ENCODE data around the gene OR6K6. TPM values are rescaled to one million over a fixed set of nuclear protein-coding genes. Genes with fewer than 3 reads are reported as not detected.

Gene OR6K6
- not detected for total RNA-seq
- not detected for polyA plus RNA-seq

DNA sequence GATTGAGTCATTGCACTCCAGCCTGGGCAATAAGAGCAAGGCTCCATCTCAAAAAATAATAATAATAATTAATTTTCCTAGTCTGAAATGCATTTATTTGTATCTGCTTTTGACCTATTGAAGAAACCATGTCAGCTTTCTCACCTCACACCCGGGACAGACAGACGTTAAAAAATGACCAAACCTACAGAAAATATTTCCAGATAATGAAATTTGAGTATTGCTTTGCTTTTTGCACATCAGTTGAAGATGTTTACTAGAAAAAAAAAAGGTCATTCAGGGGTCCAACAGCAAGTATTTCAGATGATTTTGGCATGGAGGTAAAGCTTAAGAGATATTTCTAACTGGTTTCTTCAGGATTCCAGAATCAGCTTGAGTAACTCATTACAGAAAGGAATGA lies at the start of gene OR6K6:
TSS of gene OR6K6 (plus strand) at position 301 of the 400 bp plus-strand sequence. CDS start 168 bp downstream, outside the sequence.
- intact Hi-C loops (cut with DNase I), result no loop called here
- 61 to 65% methylated on average over 2 of the region's 2 CpGs for WGBS, 2 donors

GRCh38 chr1:158706096-158706495 lies 48.4 kb upstream of the OR6K6 start:
- H3K27ac ChIP-seq, result no peak overlapping the region
- FAIRE-seq, result no peak
- H3K4me3 ChIP-seq, result no peak overlapping the region
- no peaks in the 10 kb centered on the region for H3K36me3 ChIP-seq
- WGBS, 2 donors, result 45 to 49% methylated on average over 2 of the region's 2 CpGs
- ATAC-seq, result no peak
- H3K4me1 ChIP-seq, result no peaks in the 10 kb centered on the region
- intact Hi-C loops (cut with DNase I), result no loop called here
- TF ChIP-seq CTCF (IDR thresholded peaks at IDR 0.05), result no peak
- no peaks in the 10 kb centered on the region for H3K9me3 ChIP-seq
- H3K27me3 ChIP-seq, result no peaks in the 10 kb centered on the region
- DNase-seq, result no peak

More for the DNA sequence above, at the start of gene OR6K6:
- no peak for TF ChIP-seq CTCF (IDR thresholded peaks at IDR 0.05)
- FAIRE-seq (no peak), DNase-seq (no peak), ATAC-seq (no peak)
- Histone ChIP-seq H3K36me3 (no peaks in the 10 kb centered on the region), H3K27me3 (no peaks in the 10 kb centered on the region), H3K9me3 (no peaks in the 10 kb centered on the region), H3K4me1 (no peaks in the 10 kb centered on the region), H3K27ac (no peak within 1 kb of the TSS), H3K4me3 (no peak within 1 kb of the TSS)

GRCh38 chr1:158711098-158711497 lies 43.4 kb upstream of the OR6K6 start:
- intact Hi-C loops (cut with DNase I), result no loop called here
- TF ChIP-seq CTCF (IDR thresholded peaks at IDR 0.05), result no peak

GRCh38 chr1:158714754-158715153 lies 39.8 kb upstream of the OR6K6 start:
- no peak overlapping the region for H3K27ac ChIP-seq
- no peaks in the 10 kb centered on the region for H3K9me3 ChIP-seq
- intact Hi-C loops (cut with DNase I), result no loop called here
- ATAC-seq, result no peak
- no peak for TF ChIP-seq CTCF (IDR thresholded peaks at IDR 0.05)
- FAIRE-seq, result no peak
- H3K27me3 ChIP-seq, result peaks cover 0 to 9% (median 2%) of the 10 kb centered on the region in 4 donors
- WGBS, 2 donors, result 15 to 27% methylated on average over 1 of the region's 1 CpG
- no peak overlapping the region for H3K4me3 ChIP-seq
- no peaks in the 10 kb centered on the region for H3K4me1 ChIP-seq
- no peaks in the 10 kb centered on the region for H3K36me3 ChIP-seq
- DNase-seq, result no peak

More at GRCh38 chr1:158711098-158711497, 43.4 kb upstream of the OR6K6 start:
- FAIRE-seq (no peak), ATAC-seq (no peak), DNase-seq (no peak)
- Histone ChIP-seq H3K4me3 (no peak overlapping the region), H3K27ac (no peak overlapping the region), H3K27me3 (peaks cover 0 to 7% (median 2%) of the 10 kb centered on the region in 4 donors), H3K9me3 (no peaks in the 10 kb centered on the region), H3K4me1 (no peaks in the 10 kb centered on the region), H3K36me3 (no peaks in the 10 kb centered on the region)
- WGBS, 2 donors, result 37 to 42% methylated on average over 4 of the region's 4 CpGs

GRCh38 chr1:158716335-158716734 lies 38.2 kb upstream of the OR6K6 start:
- no peak for TF ChIP-seq CTCF (IDR thresholded peaks at IDR 0.05)
- peaks cover 0 to 9% (median 3%) of the 10 kb centered on the region in 4 donors for H3K27me3 ChIP-seq
- no peak for ATAC-seq

More at GRCh38 chr1:158716335-158716734, 38.2 kb upstream of the OR6K6 start:
- intact Hi-C loops (cut with DNase I), result no loop called here
- H3K36me3 ChIP-seq, result no peaks in the 10 kb centered on the region
- H3K9me3 ChIP-seq, result no peaks in the 10 kb centered on the region
- no peak overlapping the region for H3K27ac ChIP-seq
- FAIRE-seq (no peak), DNase-seq (no peak)
- no peak overlapping the region for H3K4me3 ChIP-seq
- H3K4me1 ChIP-seq, result no peaks in the 10 kb centered on the region
- WGBS, 2 donors, result 59 to 78% methylated on average over 1 of the region's 1 CpG

Data from pancreas (tissue), 10 donors.